ENCODE data around the gene BNIPL.

Gene BNIPL, protein sequence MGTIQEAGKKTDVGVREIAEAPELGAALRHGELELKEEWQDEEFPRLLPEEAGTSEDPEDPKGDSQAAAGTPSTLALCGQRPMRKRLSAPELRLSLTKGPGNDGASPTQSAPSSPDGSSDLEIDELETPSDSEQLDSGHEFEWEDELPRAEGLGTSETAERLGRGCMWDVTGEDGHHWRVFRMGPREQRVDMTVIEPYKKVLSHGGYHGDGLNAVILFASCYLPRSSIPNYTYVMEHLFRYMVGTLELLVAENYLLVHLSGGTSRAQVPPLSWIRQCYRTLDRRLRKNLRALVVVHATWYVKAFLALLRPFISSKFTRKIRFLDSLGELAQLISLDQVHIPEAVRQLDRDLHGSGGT

DNA sequence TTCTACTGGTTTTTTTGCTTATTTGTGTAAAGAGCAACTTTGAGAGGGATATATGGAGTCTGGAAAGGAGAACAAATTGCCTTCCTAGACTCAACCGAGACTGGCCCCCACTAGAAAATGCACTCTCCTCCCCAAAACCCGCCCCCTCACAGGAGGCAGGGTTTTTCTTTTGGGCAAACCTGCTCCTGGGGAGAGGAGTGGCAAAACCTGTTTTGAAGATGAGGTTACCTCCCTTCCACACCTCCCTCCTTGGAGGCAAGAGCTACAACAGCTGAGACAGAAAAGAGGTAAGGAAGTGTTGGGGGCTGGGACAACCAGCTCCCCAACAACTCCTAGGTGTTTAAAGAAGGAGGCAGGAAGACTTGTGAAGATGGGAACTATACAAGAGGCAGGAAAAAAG, at the start of gene BNIPL:
Gene BNIPL (plus strand): TSS at position 231 of the 400 bp plus-strand sequence. CDS start 140 bp downstream, at position 371.
- DNase-seq (ENCODE audit: low spot score) = no peak

- DNase-seq (ENCODE audit: low spot score) = no peak
These were observed 48.5 kb upstream of the BNIPL start for GRCh38 chr1:150987924-150988323.

DNA sequence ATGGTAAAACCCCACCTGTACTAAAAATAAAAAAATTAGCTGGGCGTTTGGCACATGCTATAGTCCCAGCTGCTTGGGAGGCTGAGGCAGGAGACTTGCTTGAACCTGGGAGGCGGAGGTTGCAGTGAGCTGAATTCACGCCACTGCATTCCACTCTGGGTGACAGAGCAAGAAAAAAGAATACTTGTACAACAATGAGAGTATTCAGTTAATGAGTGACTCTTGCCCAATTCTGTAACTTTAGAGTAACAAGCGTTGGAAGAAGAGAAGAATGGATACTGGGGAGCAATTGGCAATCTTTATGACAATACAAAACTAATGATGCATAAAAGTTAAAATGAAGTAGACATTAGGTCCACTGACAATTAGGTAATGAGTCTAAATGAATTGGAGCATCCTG, 43.8 kb upstream of the BNIPL start:
- DNase-seq (ENCODE audit: low spot score) = no peak

GRCh38 chr1:150994248-150994647, 42.1 kb upstream of the BNIPL start:
- no peak for DNase-seq (ENCODE audit: low spot score)

GRCh38 chr1:150995460-150995859, 40.9 kb upstream of the BNIPL start:
- no peak for DNase-seq (ENCODE audit: low spot score)

DNA sequence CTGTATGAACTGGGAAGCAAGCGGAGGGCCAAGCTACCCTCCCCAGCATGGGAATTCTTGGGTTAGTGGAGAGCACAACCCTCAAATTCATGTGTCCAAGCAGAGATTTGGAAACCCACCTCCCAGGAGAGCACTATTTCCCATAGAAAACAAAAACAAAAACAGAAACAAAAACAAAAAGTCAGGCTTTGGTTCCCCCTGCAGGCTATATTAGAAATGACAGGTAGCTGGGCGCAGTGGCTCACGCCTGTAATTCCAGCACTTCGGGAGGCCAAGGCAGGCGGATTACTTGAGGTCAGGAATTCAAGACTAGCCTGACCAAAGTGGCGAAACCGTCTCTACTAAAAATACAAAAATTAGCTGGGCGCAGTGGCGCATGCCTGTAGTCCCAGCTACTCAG, 40.5 kb upstream of the BNIPL start:
- no peak for DNase-seq (ENCODE audit: low spot score)

DNA sequence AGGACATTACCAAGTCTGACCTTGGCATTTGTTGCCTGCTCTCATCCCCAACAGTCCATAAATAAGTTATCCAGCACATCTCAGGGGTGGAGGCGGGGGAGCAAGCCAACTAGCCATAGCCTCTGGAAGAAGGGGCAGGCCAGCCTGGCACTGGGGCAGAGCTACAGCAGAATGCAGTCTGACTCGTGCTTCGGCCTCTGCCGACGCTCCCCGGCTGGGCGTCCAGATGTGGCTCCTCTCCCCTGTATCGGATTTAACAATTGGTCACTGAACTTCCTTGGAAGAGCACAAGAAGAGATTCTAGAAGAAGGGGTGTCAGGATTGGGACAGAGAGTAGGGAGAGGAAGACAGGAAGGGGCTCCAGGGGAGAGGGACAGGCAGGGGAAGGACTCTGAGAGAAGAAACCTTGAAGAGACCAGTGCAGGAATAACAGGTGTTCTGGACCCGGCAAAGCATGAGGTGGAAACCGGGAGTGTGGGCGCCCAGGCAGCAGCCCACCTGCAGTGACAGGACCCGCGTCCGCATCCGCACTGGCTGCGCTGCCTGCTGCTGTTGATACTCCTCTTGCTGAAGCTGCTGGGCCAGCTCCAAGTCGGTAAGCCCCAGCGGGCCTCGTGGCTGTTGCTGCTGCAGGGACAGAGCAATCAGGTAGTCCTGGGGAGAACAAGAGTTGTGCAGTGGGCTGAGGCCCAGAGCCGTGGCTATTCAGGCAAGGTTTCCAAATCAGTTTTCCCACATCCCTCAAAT, 39.1 kb upstream of the BNIPL start:
- DNase-seq (ENCODE audit: low spot score) = no peak

DNA sequence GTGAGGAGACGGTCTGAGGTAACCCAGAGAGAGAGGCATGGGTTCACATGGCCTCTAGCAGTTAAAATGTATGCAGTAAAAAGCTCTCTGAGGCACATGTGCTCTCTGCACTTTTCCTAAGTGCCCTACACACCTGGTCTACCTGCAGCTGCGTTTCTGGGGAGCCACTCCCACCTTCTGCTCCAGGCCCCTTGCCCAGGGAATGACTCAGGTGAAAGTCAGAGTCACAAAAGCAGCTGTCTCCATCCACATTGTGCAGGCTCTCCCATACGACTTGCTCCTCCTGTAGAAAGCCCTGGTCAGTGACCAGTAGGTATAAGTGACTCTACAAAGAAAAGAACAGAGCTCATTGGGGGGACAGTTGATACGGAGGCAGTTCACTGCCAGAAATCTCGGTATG, 38.4 kb upstream of the BNIPL start:
- DNase-seq (ENCODE audit: low spot score) = no peak

DNA sequence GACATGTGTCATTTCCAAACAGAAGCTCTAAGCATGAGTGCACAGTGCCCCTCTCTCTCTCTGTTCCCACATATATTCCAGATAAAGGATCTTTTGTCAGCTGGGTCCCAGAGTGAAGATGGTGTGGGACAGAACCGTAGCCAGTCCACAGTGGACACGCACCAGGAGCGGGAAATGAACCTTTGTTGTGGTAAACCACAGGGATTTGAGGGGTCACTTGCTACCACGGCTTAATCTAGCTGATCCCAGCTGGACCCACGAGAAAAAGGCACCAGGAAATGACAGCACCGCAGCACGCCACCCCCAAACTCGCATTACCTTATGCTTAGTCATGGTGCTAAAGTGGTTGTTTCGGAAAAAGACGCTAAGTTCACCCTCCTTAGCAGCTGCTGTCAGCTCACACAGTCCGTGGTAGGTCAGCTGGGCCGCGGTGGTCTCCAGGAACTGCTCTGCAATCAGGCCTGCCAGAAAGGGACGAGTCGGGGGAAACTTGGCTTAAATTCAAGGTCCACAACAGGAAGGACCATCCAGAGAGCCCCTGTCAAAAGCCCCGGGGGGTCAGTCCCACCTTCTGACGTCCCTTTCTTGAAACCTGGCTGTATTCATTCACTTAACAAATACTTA, 37.2 kb upstream of the BNIPL start:
- peak; percentile 63 for DNase-seq (ENCODE audit: low spot score)

- no peak for DNase-seq (ENCODE audit: low spot score)
These were observed 36.5 kb upstream of the BNIPL start for GRCh38 chr1:150999926-151000325.

- DNase-seq (ENCODE audit: low spot score) = no peak
These were observed 36.0 kb upstream of the BNIPL start for GRCh38 chr1:151000408-151000807.

- no peak for DNase-seq (ENCODE audit: low spot score)
These were observed 34.8 kb upstream of the BNIPL start for GRCh38 chr1:151001602-151002001.

- no peak for DNase-seq (ENCODE audit: low spot score)
These were observed 34.3 kb upstream of the BNIPL start for GRCh38 chr1:151002051-151002450.

DNA sequence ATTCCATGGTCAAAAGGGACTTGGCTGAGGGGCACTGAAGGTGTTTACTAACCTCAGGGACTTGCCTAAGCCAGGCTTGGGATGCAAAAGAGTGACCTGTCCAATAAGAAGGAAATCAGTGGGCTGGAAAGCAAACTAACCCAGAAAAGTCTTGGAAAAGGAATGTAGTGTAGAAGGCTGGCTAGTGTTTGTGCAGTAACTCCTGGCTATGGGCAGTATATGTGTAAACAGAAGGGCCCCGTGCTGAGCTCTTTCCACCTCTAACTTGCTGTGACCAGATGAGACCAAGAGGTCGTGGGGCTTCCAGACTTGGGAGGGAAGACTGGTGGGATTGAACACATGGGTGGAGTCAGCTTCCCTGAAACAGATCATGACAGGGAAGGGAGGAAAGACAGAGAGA, 33.8 kb upstream of the BNIPL start:
- DNase-seq (ENCODE audit: low spot score) = no peak

GRCh38 chr1:151003180-151003579, 33.2 kb upstream of the BNIPL start:
- no peak for DNase-seq (ENCODE audit: low spot score)

GRCh38 chr1:151005729-151006319, 30.6 kb upstream of the BNIPL start:
- no peak for DNase-seq (ENCODE audit: low spot score)

- peak; percentile 97 for DNase-seq (ENCODE audit: low spot score)
These were observed 29.9 kb upstream of the BNIPL start, which contains the start of gene MINDY1 for GRCh38 chr1:151006327-151007052. MINDY1 (minus strand) TSS chr1:151006902; CDS start chr1:151002617, 4,285 bp downstream.

- no peak for DNase-seq (ENCODE audit: low spot score)
These were observed 28.5 kb upstream of the BNIPL start for GRCh38 chr1:151007853-151008243.

DNA sequence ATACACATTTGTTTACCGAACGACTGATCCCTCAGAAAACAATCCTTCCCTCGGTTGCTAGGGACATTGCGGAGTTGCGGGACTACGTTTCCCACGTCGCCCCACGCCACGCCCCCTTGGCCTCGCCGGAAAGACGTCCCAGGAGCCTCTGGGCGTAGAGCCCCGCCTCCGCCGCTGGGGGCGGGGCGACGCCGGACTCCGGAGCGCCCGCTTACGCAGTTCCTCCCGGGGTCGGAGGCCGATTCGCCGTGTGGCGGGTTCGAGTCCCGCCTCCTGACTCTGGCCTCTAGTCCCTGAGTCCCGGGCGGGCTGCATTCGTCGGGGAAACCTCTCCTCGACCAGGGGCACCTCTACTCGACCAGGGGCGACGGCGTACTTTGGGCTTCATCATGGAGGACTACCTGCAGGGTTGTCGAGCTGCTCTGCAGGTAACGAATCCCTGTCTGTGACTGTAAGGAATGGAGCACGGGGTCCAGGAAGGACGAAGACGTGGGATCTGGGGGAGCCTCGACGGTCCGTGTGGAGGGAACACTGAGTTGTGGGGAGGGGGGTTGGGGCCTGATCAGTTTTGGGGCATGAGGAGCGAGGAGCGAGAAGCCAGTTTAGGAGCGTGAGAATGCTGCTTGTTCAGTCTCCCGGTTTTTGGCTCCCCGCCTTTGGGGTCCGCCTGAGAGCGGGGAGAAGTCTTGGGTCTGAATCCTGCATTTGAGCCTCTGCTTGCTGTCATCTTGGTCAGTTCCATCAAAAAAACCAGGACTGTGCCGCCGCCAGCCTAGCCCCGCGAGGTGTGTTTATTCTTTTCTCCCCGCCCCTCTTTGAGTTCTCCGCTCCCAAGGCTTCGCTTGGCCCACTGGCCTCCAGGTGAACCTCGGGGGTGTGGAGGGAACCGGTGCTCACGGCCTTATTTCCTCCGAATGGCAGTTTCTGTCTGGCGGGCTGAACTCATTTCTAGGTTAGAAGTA, 27.9 kb upstream of the BNIPL start, which contains the start of gene PRUNE1:
Gene PRUNE1 (plus strand): TSS at position 206 of the 962 bp plus-strand sequence. CDS start 184 bp downstream, at position 390.
- DNase-seq (ENCODE audit: low spot score) = peak; percentile 97

DNA sequence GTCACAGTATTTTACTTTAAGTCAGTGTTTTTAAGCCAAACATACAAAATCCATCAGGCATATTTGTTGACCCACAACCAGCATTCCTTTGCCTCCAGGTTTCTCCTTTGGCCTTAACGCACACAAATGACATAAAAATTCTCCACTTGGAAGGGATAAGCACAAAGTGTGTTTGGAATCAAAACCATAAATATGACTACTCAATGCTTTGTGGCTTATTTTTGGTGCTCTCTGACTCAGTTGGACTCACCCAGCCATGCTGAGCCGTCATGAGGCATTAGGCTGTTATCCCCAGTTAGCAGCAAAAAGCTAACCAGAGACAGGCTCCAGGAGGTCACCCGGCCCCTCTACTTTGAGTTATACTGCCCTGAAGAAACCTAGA, 27.2 kb upstream of the BNIPL start:
- DNase-seq (ENCODE audit: low spot score) = no peak

Measured in Ammon's horn (tissue), 1 donor.